ENCODE data around the gene GUCY2C.
"Not testable (repeated sequence)": the region's sequence is repeated elsewhere in the genome, so short reads cannot be mapped to it uniquely, and the experiment has no call there.

GUCY2C gene

DNA sequence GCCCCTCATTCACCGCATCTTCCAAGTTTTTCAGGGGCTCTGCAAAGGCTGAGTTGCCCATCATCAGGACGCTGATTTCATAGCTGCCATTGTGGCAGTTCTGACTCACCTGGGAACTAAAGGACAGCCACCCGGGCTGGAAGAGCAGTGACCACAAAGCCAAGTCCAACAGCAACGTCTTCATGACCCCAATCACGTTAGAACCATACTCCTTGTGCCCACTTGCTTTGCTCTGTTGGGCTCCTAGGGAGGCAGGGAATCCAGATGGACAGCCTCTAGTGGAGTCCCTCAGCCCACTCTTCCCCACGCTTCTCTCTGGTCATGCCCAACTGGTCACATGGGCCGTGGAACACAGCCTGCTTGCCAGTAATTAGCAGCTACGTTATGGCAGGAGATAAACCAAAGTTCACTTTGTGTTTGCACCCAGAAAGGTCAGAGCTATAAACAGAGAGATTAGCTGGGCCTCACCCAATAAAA, at the start of gene GUCY2C:
GUCY2C (minus strand) TSS at position 335 of the 477 bp plus-strand sequence; CDS start at position 184, 151 bp downstream.
- no peak for DNase-seq (ENCODE audit: low read depth)

DNA sequence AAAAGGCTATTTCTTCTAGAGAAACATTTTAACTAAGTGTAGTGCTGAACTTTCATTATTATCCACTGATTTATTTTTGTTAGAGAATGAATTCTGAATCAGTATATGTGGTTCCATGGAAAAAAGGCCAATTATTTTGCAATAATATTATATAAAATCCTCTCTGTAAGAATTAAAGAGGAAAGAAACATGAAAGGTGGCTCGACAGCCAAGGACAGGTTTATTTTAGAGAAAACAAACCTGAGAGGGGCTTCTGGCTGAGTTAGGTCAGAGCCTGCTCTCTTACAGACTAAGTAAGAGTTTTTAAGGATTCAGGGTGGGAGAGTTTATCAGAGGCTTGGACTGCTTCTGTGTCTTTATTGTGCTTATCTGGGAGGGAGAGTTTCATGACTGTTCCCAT, 46.7 kb upstream of the GUCY2C start:
- no peak for DNase-seq (ENCODE audit: low read depth)

DNA sequence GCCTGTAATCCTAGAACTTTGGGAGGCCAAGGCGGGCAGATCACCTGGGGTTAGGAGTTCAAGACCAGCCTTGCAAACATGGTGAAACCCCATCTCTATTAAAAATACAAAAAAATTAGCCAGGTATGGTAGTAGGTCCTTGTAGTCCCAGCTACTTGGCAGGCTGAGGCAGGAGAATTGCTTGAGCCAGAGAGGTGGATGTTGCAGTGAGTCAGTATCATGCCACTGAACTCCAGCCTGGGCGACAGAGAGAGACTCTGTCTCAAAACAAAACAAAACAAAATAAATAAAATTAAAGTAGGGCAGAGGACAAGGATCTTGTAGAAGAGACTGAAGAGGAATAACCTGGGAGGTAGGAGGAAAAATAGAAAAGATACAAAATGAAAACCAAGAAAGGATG, 45.5 kb upstream of the GUCY2C start:
- no peak for DNase-seq (ENCODE audit: low read depth)

DNA sequence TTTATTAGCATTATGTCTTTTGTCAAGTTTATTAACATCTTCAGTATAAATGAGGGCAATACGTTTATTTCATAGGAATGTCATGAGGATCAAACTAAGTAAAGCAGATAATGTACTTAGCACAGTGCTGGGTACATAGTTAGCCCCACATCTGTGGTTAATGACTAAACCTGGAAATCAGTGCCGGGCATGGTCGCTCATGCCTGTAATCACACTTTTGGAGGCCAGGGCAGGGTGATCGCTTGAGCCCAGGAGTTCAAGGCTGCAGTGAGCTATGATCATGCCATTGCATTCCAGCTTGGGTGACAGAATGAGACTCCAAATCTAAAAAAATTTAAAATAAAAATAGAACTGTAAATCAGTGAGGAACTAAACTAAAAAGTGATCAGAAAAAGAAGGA, 44.8 kb upstream of the GUCY2C start:
- no peak for DNase-seq (ENCODE audit: low read depth)

DNA sequence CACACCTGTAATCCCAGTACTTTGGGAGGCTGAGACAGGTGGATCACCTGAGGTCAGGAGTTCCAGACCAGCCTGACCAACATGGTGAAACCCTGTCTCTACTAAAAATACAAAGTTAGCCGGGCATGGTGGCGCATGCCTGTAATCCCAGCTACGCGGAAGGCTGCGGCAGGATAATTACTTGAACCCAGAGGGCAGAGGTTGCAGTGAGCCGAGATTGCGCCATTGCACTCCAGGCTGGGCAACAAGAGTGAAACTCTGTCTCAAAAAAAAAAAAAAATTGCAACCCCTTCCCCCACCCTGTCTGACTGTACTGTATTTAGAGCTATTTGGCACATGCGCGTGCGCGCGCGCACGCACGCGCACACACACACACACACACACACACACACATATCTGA, 40.0 kb upstream of the GUCY2C start:
- DNase-seq (ENCODE audit: low read depth) = not testable (repeated sequence)

DNA sequence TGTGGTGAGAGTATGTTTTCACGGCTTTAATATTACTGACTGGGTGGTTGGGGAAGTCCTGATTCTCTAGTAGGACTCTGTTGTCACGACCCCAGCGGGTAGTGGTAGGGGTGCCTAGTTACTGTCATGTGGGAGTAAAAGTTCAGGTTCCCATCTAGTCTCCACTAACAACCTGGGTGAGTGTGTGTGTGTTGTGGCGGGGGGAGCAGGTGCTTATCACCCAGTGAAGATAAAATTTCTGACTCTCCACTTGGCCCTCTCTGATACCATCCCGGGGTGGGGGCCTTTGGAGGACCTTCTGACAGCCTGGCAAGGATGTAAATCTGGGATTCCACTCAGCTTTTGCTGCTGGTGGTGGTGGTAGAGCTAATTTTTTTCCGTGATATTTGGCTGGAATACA, 35.4 kb upstream of the GUCY2C start:
- no peak for DNase-seq (ENCODE audit: low read depth)

DNA sequence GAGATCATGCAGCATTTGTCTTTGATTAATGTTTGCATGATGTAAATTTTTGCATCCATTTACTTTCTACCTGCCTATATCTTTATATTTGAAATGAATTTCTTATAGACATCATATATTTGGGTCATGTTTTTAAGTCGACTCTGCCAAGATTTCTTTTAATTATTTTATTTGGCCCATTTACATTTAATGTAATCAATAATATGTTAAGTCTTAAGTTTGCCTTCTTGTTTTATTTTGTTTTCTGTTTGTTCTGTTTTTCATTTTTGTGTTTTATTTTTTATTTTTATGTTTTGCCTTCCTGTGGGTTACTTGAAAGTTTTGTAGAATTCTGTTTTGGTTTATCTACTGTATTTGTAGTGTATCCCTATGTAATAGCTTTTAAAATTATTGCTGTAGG, 33.2 kb upstream of the GUCY2C start:
- no peak for DNase-seq (ENCODE audit: low read depth)

DNA sequence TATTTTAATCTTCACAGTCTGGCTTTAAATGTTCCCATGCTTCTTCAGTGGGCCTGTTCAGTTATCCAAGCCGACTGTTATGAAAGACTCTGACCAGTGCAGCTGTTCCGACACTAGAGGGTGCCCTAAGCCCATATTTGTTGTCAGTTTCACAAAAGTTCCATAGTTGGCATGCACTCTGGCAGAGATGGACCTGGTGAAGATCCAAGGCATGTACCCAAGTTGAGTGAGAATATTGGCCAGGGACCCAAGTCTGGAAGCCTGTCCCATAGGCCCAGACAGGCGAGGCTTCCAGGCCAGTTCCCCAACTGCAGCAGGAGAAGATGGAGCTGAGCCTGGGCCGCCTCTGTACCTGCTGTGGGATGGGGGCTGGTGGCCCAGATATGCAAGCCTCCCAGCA, 27.4 kb upstream of the GUCY2C start:
- peak; percentile 43 for DNase-seq (ENCODE audit: low read depth)

DNA sequence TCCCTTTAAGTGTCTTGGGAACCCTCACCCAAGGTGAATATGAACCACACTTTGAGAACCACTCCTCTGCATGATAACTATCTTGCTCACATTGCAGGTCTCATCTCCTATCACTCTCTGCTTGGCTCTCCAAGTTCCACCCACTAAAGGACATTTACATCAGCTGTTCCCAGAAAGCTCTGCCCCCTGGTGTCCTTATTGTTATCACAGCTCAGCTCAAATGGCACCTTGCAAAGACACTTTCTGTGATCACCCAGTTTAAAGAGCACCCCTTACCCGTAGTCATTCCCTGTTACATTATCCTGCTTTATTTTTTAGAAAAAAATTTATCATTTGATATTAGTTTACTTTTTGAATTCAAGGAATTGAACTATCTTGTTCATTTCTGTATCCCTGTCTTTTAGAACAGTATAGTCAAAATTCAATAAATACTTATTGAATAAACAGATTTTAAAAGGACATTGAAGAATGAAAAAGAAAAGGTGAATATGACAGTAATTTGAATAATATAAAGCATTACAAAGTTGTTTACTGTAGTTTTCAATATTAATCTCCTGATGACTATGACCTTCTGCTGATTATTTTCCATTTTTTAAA, 20.5 kb upstream of the GUCY2C start:
- peak; percentile 23 for DNase-seq (ENCODE audit: low read depth)

DNA sequence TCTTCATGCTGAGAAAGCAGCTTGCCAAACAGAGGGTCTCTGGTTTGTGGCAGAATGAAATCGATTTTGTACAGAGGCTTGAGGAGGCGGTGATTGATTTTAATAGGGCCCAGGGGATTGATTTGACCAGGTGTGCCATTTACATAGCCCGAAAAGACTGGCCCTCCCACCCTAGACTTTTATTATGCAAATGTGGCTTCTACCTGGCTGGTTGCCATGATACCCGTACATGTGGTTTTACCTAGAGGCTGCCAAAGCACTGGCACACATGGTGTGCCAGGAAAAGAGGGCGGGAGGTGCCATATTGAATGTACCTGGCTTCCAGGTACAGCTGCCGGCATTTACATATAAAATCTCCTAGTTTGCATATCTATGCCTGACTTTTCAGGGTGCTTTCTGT, 18.0 kb upstream of the GUCY2C start:
- DNase-seq (ENCODE audit: low read depth) = no peak

DNA sequence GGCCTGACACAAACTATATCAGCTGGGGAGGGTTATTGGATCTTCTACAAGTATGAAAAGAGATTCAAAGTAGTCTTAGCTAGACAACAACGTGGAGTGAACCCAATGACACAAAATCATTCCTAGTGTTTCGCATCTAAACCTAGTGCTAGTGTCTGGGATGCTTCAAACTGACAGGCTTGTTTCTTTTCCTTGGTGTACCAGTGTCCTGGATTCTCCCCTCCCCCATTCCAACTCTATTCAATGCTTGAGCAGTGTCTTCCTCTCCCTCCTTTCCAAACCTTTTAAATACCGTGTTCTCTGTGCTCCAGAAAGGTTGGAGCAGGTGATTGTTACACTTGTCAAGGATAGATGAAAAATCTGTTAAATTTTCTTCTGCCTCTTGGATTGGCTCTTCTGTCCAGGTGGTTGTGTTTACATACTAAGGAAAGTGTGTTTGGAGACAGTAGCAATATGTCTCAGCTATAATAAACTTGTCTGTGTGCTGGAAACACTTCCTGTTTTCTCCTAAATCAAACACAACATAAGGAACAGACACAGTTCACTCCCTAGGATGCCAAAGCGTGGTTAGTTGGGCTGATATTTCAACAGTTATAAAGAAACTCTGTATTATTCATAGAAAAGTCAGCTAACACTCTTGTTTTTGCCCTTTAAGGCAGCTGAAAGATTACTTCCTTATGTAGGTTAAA, 14.4 kb upstream of the GUCY2C start:
- no peak for DNase-seq (ENCODE audit: low read depth)

DNA sequence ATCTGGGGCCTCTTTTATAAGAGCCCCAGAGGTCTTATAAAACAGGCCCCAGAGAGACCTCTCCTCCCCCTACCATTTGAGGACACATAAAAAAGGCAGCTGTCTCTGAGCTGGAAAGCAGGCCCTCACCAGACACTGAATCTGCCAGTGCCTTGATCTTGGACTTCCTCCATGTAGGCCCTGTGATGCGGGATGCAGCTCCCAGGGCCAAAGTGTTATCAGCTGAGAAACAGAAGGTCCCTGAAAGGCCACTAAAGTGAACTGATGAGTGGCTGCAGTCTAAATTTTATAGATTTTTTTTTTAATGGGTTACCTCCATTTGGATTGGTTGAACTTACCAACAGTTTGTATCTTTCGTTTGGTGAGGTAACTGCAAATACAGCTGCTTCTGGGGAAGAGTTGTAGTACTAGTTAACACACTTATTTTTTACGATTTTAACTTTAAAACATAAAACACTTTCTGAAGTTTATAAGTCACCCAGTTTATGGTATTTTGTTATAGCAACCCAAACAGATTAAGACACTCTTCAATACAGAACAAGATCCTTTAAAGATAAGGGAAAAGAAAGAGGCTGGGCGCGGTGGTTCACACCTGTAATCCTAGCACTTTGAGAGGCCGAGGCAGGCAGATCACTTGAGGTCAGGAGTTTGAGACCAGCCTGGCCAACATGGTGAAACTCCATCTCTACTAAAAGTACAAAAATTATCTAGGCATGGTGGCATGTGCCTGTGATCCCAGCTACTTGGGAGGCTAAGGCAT, 5.6 kb upstream of the GUCY2C start:
- DNase-seq (ENCODE audit: low read depth) = no peak

DNA sequence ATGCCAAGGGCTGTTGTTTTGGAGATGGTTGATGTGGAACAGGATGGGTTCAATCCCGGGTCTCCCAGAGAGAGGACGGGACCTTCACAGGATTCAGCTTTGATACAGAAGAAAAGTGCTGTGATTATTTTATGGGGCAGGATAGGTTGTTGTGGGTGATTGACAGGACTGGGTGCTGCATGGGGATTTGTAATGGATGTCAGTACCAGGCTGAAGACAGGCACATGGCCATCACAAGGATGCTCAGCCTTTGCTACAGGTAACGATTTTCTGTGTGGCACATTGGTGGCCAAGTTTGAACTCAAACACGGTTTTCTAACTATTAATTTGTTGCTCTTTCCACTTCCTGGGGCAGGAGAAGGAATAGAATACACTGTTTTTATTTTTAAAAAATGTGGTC, 4.5 kb upstream of the GUCY2C start:
- no peak for DNase-seq (ENCODE audit: low read depth)

DNA sequence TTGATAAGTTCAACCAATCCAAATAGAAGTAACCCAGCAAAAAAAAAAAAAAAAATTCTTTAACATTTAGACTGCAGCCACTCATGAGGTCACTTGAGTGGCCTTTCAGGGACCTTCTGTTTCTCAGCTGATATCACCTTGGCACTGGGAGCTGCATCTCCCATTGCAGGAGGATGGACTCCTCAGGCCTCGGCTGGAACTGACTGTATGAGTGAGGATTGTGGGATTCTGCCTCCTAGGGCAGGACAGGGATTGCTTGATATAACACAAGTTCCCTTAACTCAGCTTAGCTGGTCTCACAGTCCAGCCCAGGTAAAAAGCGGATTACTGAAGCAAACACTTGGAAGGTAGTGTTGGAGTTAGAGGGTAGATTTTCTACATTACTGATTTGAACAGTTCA, 3.5 kb upstream of the GUCY2C start:
- no peak for DNase-seq (ENCODE audit: low read depth)

DNA sequence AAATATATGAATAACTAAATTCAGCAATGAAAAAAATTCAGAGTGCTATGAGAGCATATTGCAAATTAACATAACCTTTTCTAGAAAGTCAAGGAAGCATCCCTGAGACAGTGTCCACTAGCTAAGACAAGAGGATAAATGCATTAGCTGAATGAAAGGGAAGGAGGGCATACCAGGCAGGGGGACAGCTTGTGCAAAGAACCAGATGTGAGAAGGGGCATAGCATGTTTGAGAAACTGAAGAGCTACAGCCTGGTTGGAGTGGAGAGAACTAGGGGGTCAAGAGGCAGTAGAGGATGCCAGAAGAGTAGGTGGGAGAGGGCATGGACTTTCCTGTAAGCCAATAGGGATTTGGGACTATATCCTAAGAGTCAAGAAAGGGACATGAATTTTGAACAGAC, 2.2 kb upstream of the GUCY2C start:
- no peak for DNase-seq (ENCODE audit: low read depth)

DNA sequence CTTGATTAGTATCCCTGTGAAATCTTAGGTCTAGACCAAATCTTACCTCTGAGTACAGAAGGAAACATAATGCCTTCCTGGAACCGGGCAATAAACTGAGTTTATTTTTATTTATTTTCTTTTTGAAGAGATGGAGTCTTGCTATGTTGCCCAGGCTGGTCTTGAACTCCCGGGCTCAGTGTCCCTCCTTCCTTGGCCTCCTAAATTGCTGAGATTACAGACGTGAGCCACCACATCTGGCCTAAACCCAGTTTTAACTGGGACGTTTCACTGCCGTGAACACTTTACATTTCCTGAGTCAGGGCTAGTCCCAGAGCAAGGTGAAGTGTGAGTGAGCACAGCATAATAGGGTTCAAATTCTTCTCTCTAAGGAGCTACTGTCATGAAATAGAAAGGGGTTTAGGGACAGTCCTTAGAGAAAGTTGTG, 671 bp downstream of the GUCY2C start:
- no peak for DNase-seq (ENCODE audit: low read depth)

DNA sequence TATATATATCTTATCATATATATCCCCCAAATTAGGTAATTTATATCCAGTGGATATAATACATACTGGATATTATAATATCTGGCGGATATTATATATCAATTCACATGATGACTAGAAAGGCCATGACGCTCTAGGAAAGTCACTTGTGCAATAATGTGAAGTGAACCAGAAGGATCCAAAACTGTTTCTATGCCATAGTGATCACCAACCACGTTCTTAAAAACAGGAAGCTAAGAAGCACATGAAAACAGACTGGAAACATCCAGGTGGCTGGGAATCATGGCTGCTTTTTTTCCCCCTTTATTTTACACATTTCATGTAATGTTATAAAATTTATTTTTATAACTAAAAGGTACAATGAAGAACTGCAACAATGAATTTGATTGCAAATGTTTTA, 1.4 kb downstream of the GUCY2C start:
- DNase-seq (ENCODE audit: low read depth) = no peak

DNA sequence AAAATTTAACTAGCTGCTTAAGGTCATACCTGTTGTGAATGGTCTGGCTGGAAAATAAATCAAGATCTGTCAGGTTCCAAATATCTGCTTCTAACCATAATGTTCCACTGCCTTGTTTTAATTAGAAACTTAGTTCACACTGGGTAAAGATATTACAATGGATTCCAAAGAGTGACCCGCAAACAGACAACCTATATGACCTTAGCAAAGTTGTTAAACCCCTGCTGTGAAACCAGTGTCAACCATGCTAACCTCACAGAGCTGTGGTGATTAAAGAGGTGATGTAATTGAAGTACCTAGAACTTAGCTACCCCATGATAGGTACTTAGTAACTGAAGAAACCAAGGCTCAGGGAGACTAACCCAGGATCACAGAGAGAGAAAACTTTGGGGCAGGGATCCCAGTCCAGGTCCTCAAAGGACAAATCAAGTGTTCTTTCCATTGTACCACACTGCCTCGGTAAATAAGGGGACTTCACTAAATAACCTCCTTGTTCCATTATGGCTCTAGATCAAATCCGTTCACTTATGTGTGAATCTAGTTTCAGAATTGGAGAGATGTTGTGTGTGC, 2.2 kb downstream of the GUCY2C start:
- DNase-seq (ENCODE audit: low read depth) = no peak

DNA sequence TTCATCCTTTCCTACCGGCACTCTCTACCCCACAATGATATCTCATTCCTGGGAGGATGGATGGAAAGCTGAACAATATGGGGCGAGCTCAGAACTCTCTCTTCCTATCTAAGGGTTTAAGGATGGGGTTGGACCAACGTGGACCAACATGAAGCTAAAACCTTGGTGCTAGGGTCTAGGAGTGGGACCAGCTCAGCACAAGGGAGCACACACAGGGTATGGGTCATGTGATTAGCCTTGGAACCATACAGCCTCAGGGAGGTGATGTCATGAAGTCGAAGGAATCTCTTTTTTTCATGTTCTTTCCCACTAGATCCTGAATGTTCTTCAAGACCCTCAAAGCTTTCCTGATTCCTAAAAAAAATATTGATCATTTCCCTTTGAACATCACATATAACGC, 3.3 kb downstream of the GUCY2C start:
- DNase-seq (ENCODE audit: low read depth) = no peak

DNA sequence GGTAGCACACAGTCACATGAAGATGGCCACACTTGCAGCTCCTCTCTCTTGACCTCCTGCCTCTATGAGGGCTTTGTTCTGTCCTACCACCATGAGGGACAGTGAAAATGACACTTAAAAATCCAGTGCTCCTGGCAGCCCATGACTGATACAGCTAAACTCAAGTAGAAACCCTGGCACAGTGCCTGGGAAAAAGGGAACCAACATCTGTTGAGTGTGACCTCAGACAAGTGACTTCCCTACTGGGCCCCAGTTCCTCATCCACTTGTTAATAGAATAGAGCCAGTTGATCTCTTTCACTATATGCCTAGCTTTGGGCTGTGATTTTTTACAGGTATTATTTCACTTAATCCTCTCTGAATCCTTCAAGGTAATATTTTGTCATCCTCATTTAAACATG, 4.8 kb downstream of the GUCY2C start:
- no peak for DNase-seq (ENCODE audit: low read depth)

DNA sequence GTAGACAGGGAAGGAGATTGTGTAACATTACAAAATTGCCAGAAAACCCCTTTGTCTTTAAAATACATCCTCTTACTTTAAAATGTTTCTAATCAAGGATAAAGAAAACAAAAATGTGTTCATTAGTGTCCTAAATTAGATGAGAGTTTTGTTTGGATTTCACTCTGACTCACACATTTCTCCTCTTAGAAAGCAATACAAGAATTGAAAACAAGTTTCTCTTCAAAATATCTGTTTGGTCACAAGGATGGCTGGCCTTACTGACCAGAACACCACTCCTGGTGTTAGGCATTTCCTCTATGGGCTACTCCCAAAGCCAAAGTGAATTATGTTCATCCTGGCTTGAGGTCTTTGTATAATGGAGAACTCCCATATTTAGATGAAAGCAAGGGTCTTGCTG, 6.4 kb downstream of the GUCY2C start:
- no peak for DNase-seq (ENCODE audit: low read depth)

DNA sequence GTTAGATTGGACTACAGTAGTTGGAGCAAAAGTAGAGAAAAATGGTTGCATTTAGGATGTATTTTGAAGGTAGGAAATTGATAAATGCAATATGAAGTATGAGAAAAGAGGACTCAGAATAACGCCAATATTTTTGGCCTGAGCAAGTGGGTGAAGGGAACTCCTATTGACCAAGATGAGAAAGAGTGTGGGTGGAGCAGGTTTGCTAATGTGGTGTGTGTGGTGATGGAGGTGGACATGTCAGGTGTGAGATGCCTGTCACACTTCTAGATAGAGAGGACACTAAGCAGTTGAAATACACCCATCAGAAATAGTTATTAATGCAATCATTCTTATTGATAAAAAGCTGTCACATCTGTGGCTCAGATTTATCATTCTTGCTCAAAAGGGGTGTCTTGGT, 7.3 kb downstream of the GUCY2C start:
- DNase-seq (ENCODE audit: low read depth) = no peak

DNA sequence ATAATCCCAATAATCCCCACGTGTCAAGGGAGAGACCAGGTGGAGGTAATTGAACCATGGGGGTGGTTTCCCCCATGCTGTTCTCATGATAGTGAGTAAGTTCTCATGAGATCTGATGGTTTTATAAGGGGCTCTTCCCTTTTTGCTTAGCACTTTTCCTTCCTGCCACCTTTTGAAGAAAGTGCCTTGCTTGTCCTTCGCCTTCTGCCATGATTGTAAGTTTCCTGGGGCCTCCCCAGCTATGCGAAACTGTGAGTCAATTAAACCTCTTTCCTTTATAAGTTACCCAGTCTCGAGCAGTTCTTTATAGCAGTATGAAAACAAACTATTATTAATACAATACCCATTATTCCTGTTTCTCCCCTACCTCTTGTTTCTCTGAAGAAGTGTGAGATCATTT, 14.2 kb downstream of the GUCY2C start:
- not testable (repeated sequence) for DNase-seq (ENCODE audit: low read depth)

All from HS-27A (cell line).